Glutamatergic neuron (in vitro differentiated cells): ENCODE measurements around the gene PSMD8. TPM values are rescaled to one million over a fixed set of nuclear protein-coding genes. Genes with fewer than 3 reads are reported as not detected.

ENCODE experiments used
- DNase-seq: peaks from one replicate; pipeline ENCODE4 v3.0.0; 2022
- H3K27ac Mint-ChIP-seq: one replicate; pipeline ENCODE4 v1.8.0; 2020; ENCODE audit warnings: mild to moderate bottlenecking, mixed read lengths, inconsistent platforms; ENCODE audit not compliant: unreplicated experiment
- H3K27me3 Mint-ChIP-seq: one replicate; pipeline ENCODE4 v1.8.0; 2020; ENCODE audit warnings: mild to moderate bottlenecking, moderate library complexity, mixed read lengths, inconsistent platforms; ENCODE audit not compliant: unreplicated experiment
- H3K36me3 Mint-ChIP-seq: one replicate; pipeline ENCODE4 v1.8.0; 2020; ENCODE audit warnings: mild to moderate bottlenecking, mixed read lengths, inconsistent platforms; ENCODE audit not compliant: unreplicated experiment
- H3K4me1 Mint-ChIP-seq: one replicate; pipeline ENCODE4 v1.8.0; 2020; ENCODE audit warnings: mild to moderate bottlenecking, low read depth, mixed read lengths, inconsistent platforms; ENCODE audit not compliant: unreplicated experiment
- H3K4me3 Mint-ChIP-seq: one replicate; pipeline ENCODE4 v1.8.0; 2020; ENCODE audit warnings: mild to moderate bottlenecking, mixed read lengths, inconsistent platforms; ENCODE audit not compliant: unreplicated experiment
- H3K9me3 Mint-ChIP-seq: one replicate; pipeline ENCODE4 v1.8.0; 2020; ENCODE audit warnings: mild to moderate bottlenecking, moderate library complexity, mixed read lengths, inconsistent platforms; ENCODE audit not compliant: unreplicated experiment
- CTCF ChIP-seq: fragments of 200-600 bp; sonication (generic); IDR thresholded peaks from one replicate; pipeline ENCODE4 v1.5.0; 2021; ENCODE audit not compliant: partially characterized antibody, unreplicated experiment
- total RNA-seq: library from RNA; stranded (reverse); fragmentation: NEBNext Ultra II Directional; extraction: Animal tissue kit (Norgen Biotek cat#: 25700); gene quantifications from one replicate; pipeline ENCODE4 v1.2.1, GENCODE V29; 2021; ENCODE audit not compliant: unreplicated experiment

Gene PSMD8
- total RNA-seq, 1 donor from 2014 or later: 156 TPM

GRCh38 chr19:38369584-38369983 is 4.8 kb upstream of the PSMD8 start:
- Mint-ChIP-seq H3K27me3 (peaks cover 9% of the 10 kb centered on the region), H3K4me1 (peaks cover 5% of the 10 kb centered on the region), H3K9me3 (peaks cover 13% of the 10 kb centered on the region), H3K4me3 (no peak overlapping the region), H3K36me3 (peaks cover 5% of the 10 kb centered on the region), H3K27ac (no peak overlapping the region)
- DNase-seq: no peak
- no peak for TF ChIP-seq CTCF

GRCh38 chr19:38370299-38370698 is 4.1 kb upstream of the PSMD8 start:
- peaks cover 18% of the 10 kb centered on the region for H3K9me3 Mint-ChIP-seq
- H3K4me3 Mint-ChIP-seq: no peak overlapping the region
- TF ChIP-seq CTCF: no peak
- peaks cover 7% of the 10 kb centered on the region for H3K4me1 Mint-ChIP-seq
- no peak for DNase-seq
- H3K27ac Mint-ChIP-seq: peak overlapping the region; percentile 74
- H3K27me3 Mint-ChIP-seq: peaks cover 10% of the 10 kb centered on the region
- peaks cover 5% of the 10 kb centered on the region for H3K36me3 Mint-ChIP-seq

DNA sequence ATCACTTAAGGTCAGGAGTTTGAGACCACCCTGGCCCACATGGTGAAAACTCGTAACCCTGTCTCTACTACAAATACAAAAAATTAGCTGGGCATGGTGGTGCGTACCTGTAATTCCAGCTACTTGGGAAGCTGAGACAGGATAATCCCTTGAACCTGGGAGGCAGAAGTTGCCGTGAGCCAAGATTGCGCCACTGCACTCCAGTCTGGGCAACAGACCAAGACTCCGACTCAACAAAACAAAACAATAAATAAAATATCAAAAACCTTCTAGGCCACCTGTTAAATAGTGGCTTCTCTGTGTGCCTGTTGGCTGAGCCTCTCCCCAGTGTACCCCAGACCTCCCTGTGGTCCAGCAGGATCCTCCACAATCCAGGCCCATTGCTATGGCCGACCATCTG is 3.3 kb upstream of the PSMD8 start:
- TF ChIP-seq CTCF: no peak
- H3K4me1 Mint-ChIP-seq: peaks cover 13% of the 10 kb centered on the region
- no peak overlapping the region for H3K27ac Mint-ChIP-seq
- H3K9me3 Mint-ChIP-seq: peaks cover 18% of the 10 kb centered on the region
- peaks cover 12% of the 10 kb centered on the region for H3K27me3 Mint-ChIP-seq
- no peak overlapping the region for H3K4me3 Mint-ChIP-seq
- H3K36me3 Mint-ChIP-seq: peaks cover 5% of the 10 kb centered on the region
- DNase-seq: no peak

DNA sequence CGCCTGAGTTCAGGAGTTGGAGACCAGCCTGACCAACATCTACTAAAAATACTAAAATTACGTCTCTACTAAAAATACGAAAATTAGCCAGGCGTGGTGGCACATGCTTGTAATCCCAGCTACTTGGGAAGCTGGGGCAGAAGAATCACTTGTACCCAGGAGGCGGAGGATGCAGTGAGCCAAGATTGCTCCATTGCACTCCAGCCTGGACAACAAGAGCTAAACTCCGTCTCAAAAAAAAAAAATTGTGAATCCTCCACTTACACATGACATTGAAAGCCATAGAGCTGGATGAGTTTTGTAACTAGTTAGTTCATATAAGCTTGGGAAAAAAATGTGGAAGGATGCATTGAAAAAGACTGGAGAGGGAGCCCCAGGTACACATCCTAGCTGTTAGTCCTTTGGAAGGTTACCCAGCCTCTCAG is 452 bp upstream of the PSMD8 start:
- Mint-ChIP-seq H3K27me3 (peaks cover 9% of the 10 kb centered on the region), H3K9me3 (peaks cover 14% of the 10 kb centered on the region), H3K27ac (peak overlapping the region; percentile 97), H3K4me1 (peaks cover 14% of the 10 kb centered on the region), H3K36me3 (peaks cover 5% of the 10 kb centered on the region), H3K4me3 (peak overlapping the region; percentile 97)
- no peak for DNase-seq
- no peak for TF ChIP-seq CTCF

DNA sequence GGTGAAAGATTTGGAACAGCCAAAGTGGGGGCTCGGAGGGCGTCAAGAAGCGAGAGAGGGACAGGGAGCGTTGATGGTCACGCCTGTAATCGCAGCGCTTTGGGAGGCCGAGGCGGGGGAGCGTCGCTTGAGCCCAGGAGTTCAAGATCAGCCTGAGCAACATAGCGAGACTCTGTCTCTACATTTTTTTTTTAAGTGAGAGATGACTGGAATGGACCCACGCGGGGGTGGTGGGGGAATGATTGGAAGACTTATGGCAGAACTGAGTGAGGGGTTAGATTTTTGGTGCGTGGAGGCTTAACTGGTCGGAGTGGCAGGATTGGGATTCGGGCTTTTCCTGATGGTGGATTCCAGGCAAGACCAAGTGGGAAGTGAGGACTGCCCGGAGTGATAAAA is 725 bp downstream of the PSMD8 start:
- no peak for DNase-seq
- H3K4me1 Mint-ChIP-seq: peaks cover 13% of the 10 kb centered on the region
- peaks cover 9% of the 10 kb centered on the region for H3K27me3 Mint-ChIP-seq
- TF ChIP-seq CTCF: no peak
- peak overlapping the region; percentile 97 for H3K4me3 Mint-ChIP-seq
- peak overlapping the region; percentile 93 for H3K27ac Mint-ChIP-seq
- H3K9me3 Mint-ChIP-seq: peaks cover 14% of the 10 kb centered on the region
- H3K36me3 Mint-ChIP-seq: peaks cover 5% of the 10 kb centered on the region
